Stomach (tissue), 4 donors: ENCODE results near the gene NBPF9.
"Not testable (repeated sequence)": the region's sequence is repeated elsewhere in the genome, so short reads cannot be mapped to it uniquely, and the experiment has no call there.

Experiments
- EP300 ChIP-seq: sonication (generic); formaldehyde crosslinking; IDR thresholded peaks from one replicate; pipeline ENCODE4 v1.6.1; 2017; ENCODE audit warnings: antibody characterized with exemption
- TF ChIP-seq, protein P1 (sequence below), 7 experiments: fragments of 450-650 bp in 4 of 7; fragments of 200-600 bp in 3 of 7; sonication (generic) in 3 of 7; IDR thresholded peaks; one replicate each; pipeline ENCODE4 v1.5.1; 2016 to 2019; ENCODE audit warnings: antibody characterized with exemption in 7 of 7, control low read depth in 2 of 7, mild to moderate bottlenecking in 1 of 7

DNA sequence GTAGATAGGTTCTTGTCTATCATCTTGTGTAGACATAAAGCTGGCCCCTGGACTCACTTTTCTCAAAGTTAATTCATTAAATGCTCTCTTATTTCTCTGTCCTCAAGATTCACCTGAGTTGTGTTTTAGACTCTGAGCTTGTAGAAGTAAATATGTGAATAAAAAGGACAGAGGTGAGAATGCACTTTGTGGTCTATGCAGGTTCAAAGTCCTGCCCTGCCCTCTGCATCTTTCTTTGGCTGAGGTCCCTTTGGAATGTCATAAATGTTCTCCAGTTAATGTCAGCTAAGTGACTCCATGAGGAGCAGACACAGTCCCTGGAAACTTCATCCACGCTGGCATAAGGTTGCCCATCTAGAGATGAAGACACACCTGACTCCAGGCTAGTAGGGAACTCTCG, 7.0 kb upstream of the NBPF9 start:
- not testable (repeated sequence) for TF ChIP-seq EP300
- TF ChIP-seq, protein P1, sequence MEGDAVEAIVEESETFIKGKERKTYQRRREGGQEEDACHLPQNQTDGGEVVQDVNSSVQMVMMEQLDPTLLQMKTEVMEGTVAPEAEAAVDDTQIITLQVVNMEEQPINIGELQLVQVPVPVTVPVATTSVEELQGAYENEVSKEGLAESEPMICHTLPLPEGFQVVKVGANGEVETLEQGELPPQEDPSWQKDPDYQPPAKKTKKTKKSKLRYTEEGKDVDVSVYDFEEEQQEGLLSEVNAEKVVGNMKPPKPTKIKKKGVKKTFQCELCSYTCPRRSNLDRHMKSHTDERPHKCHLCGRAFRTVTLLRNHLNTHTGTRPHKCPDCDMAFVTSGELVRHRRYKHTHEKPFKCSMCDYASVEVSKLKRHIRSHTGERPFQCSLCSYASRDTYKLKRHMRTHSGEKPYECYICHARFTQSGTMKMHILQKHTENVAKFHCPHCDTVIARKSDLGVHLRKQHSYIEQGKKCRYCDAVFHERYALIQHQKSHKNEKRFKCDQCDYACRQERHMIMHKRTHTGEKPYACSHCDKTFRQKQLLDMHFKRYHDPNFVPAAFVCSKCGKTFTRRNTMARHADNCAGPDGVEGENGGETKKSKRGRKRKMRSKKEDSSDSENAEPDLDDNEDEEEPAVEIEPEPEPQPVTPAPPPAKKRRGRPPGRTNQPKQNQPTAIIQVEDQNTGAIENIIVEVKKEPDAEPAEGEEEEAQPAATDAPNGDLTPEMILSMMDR (IDR thresholded peaks at IDR 0.05), result not testable (repeated sequence)
